ENCODE data around the gene ESM1. TPM values are rescaled to one million over a fixed set of nuclear protein-coding genes. Genes with fewer than 3 reads are reported as not detected.

The ESM1 gene
- total and polyA plus RNA-seq, 2 donors (not counting 1 experiment from before 2014, with no cell fraction given) = not detected

GRCh38 chr5:54990841-54991258 is 5.5 kb upstream of the ESM1 start:
- H3K27ac ChIP-seq (ENCODE audit: low read length in 2 of 2) = no peak overlapping the region
- ChIA-PET POLR2A (no interaction called here), CTCF (no interaction called here)
- no peak for DNase-seq
- H3K4me3 Mint-ChIP-seq = no peak overlapping the region
- intact Hi-C loops (cut with micrococcal nuclease) = no loop called here
- no peak overlapping the region for H2AFZ ChIP-seq (ENCODE audit: insufficient read depth, low read depth, low read length, poor library complexity, severe bottlenecking)
- H4K20me1 ChIP-seq (ENCODE audit: control insufficient read depth, insufficient read depth, low read length, poor library complexity, severe bottlenecking) = no peaks in the 10 kb centered on the region
- H3K9ac ChIP-seq (ENCODE audit: low read length) = no peak overlapping the region
- no peaks in the 10 kb centered on the region for H3K9me3 ChIP-seq (ENCODE audit: control extremely low read depth in 1 of 3, control insufficient read depth in 2 of 3, insufficient read depth in 1 of 3, low read length in 2 of 3)
- no CpG with 5 or more reads among the region's 1 CpG for WGBS (ENCODE audit: insufficient coverage)
- no peak for ATAC-seq (ENCODE audit: low read depth)
- no peaks in the 10 kb centered on the region for H3K9me3 Mint-ChIP-seq (ENCODE audit: insufficient read depth)
- no peaks in the 10 kb centered on the region for H3K4me1 ChIP-seq (ENCODE audit: control insufficient read depth in 2 of 2, insufficient read depth in 2 of 2, low read length in 2 of 2)
- H3K36me3 ChIP-seq (replicated peaks in 1 of 2; ENCODE audit: control extremely low read depth in 1 of 2, control insufficient read depth in 1 of 2, extremely low read depth in 1 of 2, insufficient read depth in 2 of 2, low read length in 1 of 2) = no peaks in the 10 kb centered on the region
- peaks cover 8% of the 10 kb centered on the region for H3K27me3 Mint-ChIP-seq
- TF ChIP-seq EZH2 (IDR thresholded peaks at IDR 0.05; ENCODE audit: borderline replicate concordance, insufficient read depth, low read depth, low read length, poor library complexity, severe bottlenecking) = no peak
- H3K27me3 ChIP-seq (replicated peaks in 1 of 4; ENCODE audit: control extremely low read depth in 1 of 4, control insufficient read depth in 3 of 4, insufficient read depth in 4 of 4, low read length in 3 of 4) = no peaks in the 10 kb centered on the region
- no peak overlapping the region for H3K4me2 ChIP-seq (replicated peaks; ENCODE audit: low read depth, low read length, poor library complexity, severe bottlenecking)
- no peak overlapping the region for H3K27ac Mint-ChIP-seq
- H3K79me2 ChIP-seq (ENCODE audit: control insufficient read depth, insufficient read depth, low read length) = no peaks in the 10 kb centered on the region
- no peak overlapping the region for H3K4me3 ChIP-seq (ENCODE audit: control extremely low read depth in 1 of 5, extremely low read depth in 1 of 5, insufficient read depth in 1 of 5, low read depth in 2 of 5, low read length in 4 of 5)
- no peaks in the 10 kb centered on the region for H3K4me1 Mint-ChIP-seq

DNA sequence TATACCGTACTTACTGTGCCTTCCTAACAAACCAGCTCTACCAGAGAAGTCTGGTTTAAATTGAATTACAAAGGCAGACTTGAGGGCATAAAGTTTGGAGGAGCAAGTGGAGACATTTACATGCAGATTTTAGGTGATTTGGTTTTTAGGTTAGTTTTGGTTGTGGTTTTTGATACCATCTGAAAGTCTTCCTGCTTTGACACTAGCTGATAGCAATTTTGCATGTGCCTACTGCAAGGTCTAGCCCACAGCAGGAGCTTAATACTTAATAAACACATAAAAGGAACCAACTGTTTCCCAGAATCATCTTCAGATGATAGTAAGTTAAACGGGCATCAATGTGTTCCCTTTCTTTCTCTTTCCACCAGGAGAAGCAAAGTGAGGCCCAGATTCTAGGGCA is 3.4 kb upstream of the ESM1 start:
- Histone ChIP-seq H4K20me1 (ENCODE audit: control insufficient read depth, insufficient read depth, low read length, poor library complexity, severe bottlenecking) (no peaks in the 10 kb centered on the region), H3K36me3 (replicated peaks in 1 of 2; ENCODE audit: control extremely low read depth in 1 of 2, control insufficient read depth in 1 of 2, extremely low read depth in 1 of 2, insufficient read depth in 2 of 2, low read length in 1 of 2) (no peaks in the 10 kb centered on the region), H3K4me3 (ENCODE audit: control extremely low read depth in 1 of 5, extremely low read depth in 1 of 5, insufficient read depth in 1 of 5, low read depth in 2 of 5, low read length in 4 of 5) (no peak overlapping the region), H3K79me2 (ENCODE audit: control insufficient read depth, insufficient read depth, low read length) (no peaks in the 10 kb centered on the region), H3K27ac (ENCODE audit: low read length in 2 of 2) (no peak overlapping the region), H2AFZ (ENCODE audit: insufficient read depth, low read depth, low read length, poor library complexity, severe bottlenecking) (no peak overlapping the region), H3K9ac (ENCODE audit: low read length) (no peak overlapping the region), H3K4me1 (ENCODE audit: control insufficient read depth in 2 of 2, insufficient read depth in 2 of 2, low read length in 2 of 2) (no peaks in the 10 kb centered on the region), H3K9me3 (ENCODE audit: control extremely low read depth in 1 of 3, control insufficient read depth in 2 of 3, insufficient read depth in 1 of 3, low read length in 2 of 3) (no peaks in the 10 kb centered on the region), H3K4me2 (replicated peaks; ENCODE audit: low read depth, low read length, poor library complexity, severe bottlenecking) (no peak overlapping the region), H3K27me3 (replicated peaks in 1 of 4; ENCODE audit: control extremely low read depth in 1 of 4, control insufficient read depth in 3 of 4, insufficient read depth in 4 of 4, low read length in 3 of 4) (no peaks in the 10 kb centered on the region)
- POLR2A ChIA-PET = no interaction called here
- H3K4me3 Mint-ChIP-seq = no peak overlapping the region
- no CpG with 5 or more reads among the region's 2 CpGs for WGBS (ENCODE audit: insufficient coverage)
- DNase-seq (no peak), ATAC-seq (ENCODE audit: low read depth) (no peak)
- intact Hi-C loops (cut with micrococcal nuclease) = no loop called here
- H3K27ac Mint-ChIP-seq = no peak overlapping the region
- TF ChIP-seq, protein P1, sequence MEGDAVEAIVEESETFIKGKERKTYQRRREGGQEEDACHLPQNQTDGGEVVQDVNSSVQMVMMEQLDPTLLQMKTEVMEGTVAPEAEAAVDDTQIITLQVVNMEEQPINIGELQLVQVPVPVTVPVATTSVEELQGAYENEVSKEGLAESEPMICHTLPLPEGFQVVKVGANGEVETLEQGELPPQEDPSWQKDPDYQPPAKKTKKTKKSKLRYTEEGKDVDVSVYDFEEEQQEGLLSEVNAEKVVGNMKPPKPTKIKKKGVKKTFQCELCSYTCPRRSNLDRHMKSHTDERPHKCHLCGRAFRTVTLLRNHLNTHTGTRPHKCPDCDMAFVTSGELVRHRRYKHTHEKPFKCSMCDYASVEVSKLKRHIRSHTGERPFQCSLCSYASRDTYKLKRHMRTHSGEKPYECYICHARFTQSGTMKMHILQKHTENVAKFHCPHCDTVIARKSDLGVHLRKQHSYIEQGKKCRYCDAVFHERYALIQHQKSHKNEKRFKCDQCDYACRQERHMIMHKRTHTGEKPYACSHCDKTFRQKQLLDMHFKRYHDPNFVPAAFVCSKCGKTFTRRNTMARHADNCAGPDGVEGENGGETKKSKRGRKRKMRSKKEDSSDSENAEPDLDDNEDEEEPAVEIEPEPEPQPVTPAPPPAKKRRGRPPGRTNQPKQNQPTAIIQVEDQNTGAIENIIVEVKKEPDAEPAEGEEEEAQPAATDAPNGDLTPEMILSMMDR (IDR thresholded peaks at IDR 0.05) = no peak
- CTCF ChIA-PET = no interaction called here
- H3K27me3 Mint-ChIP-seq = peaks cover 22% of the 10 kb centered on the region
- no peaks in the 10 kb centered on the region for H3K4me1 Mint-ChIP-seq
- no peaks in the 10 kb centered on the region for H3K9me3 Mint-ChIP-seq (ENCODE audit: insufficient read depth)
